HEK293 (cell line): Measurements from ENCODE around the gene UGT1A4.

Source experiments
- ZNF416 ChIP-seq: fragments of 450-650 bp; formaldehyde crosslinking; IDR thresholded peaks from 2 replicates; pipeline ENCODE4 v1.5.1; 2016; ENCODE audit warnings: missing biosample characterization, missing genetic modification characterization
- TF ChIP-seq, protein P1 (sequence below): fragments of 450-650 bp; formaldehyde crosslinking; conservative IDR thresholded peaks from 2 replicates; pipeline ENCODE4 v1.5.1; 2016; ENCODE audit warnings: low read depth, missing biosample characterization, missing genetic modification characterization

DNA sequence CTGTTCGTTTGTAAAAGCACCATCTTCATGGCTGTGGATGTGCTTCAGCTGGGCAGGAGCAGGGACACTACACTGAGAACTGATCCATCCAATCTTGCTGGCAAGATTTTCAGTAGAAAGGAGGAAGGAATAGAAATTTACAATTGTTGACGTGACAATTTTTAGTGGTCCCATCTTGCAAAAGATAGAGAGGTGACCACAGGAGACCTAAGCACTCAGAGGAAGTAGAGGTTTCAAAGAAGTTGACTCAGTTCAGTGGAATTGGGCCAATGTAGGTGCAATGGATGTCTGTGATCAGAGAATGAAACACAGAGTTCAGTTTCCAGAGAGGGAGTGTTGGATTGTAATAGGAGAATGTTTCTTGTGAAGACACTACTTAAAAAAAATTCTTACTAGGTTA is 4.4 kb upstream of the UGT1A4 start:
- TF ChIP-seq, protein P1, sequence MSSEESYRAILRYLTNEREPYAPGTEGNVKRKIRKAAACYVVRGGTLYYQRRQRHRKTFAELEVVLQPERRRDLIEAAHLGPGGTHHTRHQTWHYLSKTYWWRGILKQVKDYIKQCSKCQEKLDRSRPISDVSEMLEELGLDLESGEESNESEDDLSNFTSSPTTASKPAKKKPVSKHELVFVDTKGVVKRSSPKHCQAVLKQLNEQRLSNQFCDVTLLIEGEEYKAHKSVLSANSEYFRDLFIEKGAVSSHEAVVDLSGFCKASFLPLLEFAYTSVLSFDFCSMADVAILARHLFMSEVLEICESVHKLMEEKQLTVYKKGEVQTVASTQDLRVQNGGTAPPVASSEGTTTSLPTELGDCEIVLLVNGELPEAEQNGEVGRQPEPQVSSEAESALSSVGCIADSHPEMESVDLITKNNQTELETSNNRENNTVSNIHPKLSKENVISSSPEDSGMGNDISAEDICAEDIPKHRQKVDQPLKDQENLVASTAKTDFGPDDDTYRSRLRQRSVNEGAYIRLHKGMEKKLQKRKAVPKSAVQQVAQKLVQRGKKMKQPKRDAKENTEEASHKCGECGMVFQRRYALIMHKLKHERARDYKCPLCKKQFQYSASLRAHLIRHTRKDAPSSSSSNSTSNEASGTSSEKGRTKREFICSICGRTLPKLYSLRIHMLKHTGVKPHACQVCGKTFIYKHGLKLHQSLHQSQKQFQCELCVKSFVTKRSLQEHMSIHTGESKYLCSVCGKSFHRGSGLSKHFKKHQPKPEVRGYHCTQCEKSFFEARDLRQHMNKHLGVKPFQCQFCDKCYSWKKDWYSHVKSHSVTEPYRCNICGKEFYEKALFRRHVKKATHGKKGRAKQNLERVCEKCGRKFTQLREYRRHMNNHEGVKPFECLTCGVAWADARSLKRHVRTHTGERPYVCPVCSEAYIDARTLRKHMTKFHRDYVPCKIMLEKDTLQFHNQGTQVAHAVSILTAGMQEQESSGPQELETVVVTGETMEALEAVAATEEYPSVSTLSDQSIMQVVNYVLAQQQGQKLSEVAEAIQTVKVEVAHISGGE (tag by site-specific recombination), result no peak
- TF ChIP-seq ZNF416, result no peak
